ENCODE data around the gene MELTF.

MELTF gene

DNA sequence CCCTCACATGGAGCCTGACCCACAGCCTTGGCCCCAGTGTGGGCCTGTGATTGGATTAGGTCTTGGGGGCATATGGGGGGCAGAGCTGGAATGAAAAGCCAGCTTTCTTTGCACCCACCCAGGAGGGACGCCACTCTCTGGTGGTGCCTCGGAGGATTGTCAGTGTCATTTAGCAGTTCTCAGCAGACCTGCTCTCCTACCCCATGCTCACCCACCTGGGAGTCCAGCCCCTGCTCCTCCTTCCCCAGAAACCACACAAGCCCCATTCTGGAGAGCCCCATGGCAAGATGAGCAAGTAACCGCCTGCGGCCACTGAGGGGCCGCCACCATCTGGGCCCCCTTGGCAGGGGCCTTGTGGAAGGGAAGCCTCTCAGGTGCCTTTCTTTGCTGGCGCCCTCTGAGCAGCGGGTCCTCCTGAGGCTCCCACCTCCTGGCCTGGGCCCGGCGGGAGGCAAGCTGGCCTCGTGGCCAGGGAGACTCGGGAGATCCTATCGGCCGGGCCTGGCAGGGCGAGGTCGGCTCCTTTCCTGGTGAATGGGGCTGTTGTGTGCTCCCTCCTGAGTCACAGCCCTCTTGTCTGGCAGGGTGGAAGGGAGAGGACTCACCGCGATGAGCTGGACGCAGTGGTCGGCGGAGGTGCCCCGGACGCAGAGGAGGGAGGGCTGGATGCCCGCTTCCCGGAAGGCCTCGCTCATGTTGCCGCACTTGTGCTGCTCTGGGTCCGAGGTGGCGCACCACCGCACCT, 2.3 kb downstream of the MELTF start:
- in situ Hi-C loops (cut with MboI; ENCODE audit: low sequenced_read_pairs) = no loop called here

DNA sequence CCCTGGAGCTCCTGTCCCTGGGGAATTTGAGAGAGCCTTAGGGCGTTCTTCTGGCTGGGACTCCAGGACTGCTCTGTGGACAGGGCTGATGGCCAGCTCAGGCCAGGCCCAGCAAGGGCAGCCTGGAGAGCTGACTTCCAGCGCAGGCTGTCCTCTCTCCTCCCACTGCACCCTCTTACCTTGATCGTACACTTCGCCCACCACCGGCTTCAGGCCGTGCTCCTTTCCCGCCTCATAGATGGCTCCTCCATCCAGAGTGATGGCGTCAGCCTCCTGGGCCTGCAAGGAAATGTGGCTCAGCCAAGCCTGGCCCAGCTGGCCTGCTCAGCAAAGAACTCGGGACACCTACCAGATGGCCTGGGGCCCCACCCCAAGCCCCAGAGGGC, 3.1 kb downstream of the MELTF start:
- in situ Hi-C loops (cut with MboI; ENCODE audit: low sequenced_read_pairs) = no loop called here

DNA sequence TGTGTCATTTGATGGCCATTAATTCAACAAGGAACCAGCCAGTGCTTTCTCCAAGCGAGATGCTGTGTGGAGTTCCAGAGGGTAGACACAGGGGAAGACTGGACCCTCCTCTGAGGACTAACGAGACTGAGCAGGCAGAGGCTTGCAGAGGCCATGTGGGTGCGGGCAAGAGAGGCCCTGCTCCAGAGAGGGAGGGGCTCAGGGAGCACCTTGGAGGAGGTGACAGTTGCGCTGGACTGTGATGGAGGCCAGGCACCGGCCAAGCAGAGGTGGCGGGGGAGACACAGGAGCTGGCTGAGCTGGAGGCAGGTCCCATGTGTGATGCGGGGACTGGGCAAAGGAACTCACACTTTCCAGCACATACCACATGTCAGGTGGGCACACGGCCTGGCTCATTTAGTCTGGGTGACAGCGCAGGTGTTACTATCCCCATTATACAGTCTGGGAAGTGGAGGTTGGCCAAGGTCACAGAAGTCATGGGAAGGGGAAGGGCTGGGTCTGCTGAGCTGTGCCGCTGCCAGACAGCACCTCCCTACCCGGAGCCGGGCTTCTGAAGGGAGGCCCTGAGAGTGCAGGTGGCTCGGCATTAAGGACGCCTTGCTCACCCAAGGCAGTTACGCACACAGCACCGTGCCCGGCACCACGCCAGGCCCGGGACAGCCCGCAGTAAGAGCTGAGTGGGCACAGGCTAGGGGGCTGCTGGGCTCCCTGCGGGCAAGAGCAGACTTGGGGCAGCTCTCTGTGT, 3.7 kb downstream of the MELTF start:
- in situ Hi-C loops (cut with MboI; ENCODE audit: low sequenced_read_pairs) = no loop called here

DNA sequence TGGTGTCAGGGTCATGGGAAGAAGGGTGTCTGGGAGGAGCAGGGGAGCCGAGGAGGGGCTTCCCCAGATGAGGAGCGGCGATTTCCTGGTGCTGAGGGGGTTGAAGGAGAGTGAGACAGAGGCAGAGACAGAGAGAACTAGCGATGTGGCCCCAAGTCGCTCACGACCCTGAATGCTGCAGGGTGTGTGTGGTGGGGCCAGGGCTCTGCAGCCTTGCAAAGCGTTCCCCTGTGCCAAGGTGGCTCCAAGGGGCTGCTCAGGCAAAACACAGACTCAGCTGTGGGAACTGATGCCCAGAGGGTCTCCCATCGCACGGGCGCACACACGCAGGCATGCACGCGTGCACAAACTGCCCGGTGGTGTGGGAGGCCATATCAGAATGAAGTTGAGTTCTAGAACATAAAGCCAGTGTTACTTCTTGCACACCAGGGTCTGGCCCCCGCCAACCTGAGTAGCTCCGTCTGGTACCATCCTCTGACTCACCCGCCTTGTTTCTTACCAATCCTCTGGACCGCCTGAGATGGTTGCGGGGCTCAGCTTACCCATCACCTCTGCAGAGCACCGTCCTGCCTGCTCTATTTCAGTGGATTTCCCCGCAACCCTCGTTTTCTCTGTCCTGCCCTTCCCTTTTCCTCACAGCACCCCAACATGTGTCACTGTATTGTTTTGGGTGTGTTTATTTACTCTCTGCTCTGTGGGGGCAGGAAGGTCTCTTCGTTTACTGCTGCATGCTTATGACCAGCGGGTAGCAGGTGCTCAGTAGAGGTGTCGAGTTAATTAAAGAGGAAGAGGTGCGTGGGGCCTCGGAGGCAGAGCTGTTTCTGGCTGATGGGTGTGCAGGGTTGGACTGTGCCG, 4.5 kb downstream of the MELTF start:
- in situ Hi-C loops (cut with MboI; ENCODE audit: low sequenced_read_pairs) = no loop called here

DNA sequence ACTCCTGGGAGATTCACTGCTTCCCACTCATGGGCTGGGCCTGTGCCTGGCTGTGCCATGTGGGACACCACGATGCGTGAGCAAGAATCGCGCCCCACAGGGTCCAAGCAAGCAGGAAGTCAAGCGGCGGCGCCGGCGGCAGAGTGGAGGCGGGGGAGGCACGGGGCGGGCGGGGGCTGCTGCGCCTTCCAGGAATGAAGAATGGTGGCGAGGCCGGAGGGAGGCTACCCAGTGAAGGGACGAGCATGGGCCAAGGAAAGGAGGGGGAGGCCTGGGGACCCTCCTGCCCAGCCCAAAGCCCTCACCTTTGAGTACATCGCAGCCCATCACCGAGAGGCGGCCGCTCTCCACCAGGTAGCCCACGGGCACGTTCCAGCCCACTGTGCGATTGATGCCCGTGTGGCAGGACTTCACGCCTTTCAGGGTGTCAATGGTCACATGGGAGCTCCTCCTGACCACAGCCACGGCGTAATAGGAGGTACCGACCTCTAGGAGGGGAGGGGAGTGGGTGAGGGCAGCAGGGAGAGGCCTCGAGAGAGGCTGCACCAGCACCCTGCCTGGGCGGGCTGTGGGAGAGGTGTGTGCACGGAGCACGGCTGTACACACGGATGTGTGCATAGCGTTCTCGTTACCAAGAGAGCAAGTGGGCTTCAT, 5.5 kb downstream of the MELTF start:
- in situ Hi-C loops (cut with MboI; ENCODE audit: low sequenced_read_pairs) = no loop called here

DNA sequence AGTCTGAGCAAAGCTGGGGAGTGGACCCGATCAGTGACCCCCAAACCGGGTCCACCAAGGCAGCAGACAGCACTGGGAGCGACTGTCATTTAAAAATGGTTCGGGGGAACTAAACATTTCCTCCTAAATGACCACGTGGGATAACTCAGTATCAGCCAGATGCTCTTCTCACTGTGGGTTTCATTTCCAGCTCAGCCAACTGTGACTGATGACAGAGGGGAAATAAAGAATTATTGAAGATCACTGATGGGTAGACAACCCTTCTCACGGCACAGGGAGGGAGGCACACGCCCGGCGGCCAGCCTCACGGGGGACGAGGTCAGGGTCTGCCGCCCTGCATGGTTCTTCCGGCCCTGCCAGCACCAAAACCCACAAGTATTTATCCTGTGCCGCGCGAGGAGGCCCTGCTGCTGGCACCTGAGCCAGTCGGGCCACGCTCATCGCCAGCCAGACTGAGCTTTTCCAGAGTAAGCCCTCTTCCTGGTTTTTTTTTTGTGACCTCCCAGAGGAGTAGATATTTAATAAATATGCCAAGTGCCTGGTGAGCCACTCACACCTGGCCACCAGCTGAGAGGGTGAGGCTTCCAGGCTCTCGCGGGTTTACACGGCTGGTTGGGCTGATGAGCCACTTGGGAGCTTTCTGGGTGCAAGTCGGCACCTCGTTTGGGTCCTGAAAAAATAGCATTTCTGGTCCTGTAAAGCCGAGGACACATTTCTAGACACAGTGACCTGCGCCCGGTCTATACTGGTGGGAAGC, 6.2 kb downstream of the MELTF start:
- in situ Hi-C loops (cut with MboI; ENCODE audit: low sequenced_read_pairs) = no loop called here

DNA sequence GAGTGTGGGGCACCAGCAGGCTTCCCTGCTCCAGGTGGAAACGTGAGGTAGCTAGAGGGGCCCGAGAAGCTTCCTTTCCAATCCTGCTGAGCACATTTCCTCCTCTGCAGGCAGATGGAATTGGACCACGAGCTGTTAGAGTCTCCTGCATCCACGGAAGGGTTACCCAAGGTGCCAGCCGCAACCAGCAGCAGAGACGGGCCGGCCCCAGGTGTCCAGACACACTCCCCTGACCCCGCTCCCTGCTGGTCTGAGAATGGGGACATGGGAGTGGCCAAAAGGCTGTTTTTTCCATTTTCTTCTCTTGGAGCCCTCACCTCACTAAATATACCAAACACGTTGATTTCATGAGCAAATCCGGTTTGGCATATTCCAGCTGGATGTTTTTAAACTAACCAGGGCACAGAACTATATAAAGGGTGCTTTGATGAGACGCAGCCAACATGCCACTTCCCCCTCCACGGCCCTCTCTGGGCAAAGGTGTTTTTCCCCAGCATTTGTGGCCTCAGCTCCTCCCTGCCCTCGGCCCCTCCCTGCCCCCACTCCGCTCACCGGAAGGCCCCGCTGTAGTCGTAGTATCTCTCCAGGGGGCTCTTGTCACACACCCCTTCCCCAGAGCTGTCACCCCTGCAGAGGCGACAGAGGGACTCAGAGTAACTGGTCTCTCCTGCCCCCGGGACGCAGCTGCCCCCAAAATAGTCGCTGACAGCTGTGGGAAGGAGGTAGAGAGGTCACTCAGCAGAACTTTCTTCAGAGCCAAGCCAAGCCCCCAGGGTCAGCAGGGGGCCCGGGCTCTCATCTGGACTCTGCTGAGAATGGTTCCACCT, 7.0 kb downstream of the MELTF start:
- in situ Hi-C loops (cut with MboI; ENCODE audit: low sequenced_read_pairs) = no loop called here

DNA sequence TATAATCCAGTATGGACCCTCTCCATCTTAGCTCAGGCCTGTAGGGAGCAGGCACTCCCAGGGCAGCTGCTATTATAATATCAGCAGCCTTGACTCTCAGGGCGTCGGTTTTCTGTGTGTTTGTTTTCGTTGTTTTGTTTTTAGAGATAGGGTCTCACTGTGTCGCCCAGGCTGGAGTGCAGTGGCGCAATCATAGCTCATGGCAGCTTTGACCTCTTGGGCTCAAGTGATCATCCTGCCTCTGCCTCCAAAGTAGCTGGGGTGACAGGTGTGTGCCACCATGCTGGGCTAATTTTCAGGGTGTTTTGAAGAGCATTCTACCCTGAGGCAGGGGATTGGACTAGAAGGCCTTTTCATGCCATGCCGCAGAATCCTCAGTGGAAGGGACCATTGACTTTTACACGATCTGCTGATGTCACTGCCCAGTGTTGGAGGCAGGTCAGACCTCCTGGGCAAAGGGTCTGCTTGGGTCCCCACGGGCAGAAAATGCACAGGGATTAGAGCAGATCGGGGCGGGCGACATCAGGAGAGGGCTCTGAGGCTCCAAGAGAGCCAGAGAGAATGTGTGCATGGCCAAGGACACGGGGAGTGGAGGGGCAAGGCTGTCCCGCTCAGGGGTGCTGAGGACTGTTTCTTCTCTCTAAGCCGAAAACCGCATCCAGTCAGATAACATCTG, 7.8 kb downstream of the MELTF start:
- in situ Hi-C loops (cut with MboI; ENCODE audit: low sequenced_read_pairs) = no loop called here

DNA sequence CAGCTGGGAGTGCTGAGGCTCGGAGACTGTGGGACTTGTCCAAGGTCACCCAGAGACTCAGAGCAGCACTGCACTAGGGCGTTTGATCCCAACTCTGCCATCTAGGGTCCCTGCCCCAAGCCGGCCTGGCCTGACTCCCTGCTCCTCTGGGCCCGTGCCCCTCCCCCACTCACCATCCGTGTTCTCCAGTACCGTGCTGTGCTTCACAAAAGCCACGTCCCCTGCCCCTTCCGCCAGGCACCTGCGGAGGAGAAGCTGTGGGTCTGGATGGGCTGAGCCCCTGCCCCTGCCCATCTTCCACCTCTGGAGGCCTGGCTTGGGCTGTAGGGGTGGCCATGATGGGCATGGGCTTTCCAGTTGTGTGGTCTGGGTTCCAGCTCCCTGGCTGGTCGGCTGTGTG, 8.4 kb downstream of the MELTF start:
- in situ Hi-C loops (cut with MboI; ENCODE audit: low sequenced_read_pairs) = no loop called here

DNA sequence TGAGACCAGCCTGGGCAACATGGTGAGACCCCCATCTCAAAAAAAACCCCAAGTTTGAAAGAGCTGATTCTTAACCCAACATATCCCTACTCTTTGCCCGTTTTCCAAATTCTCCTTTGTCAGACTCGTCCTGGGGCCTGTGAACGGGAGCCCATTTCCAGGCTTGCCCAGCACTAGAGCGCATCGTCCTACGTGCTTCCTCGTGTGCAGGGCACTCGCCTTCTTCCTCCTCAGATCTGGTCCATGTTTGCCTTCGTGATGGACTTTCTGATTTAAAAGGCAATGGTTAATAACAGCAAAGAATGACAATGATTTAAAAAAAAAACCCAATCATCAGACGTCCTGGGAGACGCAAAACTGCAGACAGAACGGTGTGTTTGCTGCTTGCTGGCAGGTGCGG, 10.1 kb downstream of the MELTF start:
- in situ Hi-C loops (cut with MboI; ENCODE audit: low sequenced_read_pairs) = no loop called here

DNA sequence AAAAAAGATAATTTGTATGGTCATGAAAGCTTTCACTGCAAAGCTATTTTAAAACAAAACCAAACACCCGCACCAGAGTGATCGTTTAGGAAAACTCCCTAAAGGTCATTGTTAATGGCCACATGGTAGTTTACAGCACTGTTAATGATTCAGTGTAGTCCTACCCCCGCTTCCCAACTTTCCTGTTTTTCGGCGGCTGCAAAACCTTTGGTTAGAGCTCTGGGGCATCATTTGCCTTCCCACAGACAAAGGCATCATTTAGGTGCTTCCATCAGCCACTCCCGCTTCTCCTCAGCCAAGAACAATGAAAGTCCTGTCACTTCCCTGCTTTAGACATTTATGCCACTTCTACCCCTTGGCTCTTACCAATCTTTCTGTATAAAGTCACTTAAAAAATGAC, 10.6 kb downstream of the MELTF start:
- in situ Hi-C loops (cut with MboI; ENCODE audit: low sequenced_read_pairs) = no loop called here

DNA sequence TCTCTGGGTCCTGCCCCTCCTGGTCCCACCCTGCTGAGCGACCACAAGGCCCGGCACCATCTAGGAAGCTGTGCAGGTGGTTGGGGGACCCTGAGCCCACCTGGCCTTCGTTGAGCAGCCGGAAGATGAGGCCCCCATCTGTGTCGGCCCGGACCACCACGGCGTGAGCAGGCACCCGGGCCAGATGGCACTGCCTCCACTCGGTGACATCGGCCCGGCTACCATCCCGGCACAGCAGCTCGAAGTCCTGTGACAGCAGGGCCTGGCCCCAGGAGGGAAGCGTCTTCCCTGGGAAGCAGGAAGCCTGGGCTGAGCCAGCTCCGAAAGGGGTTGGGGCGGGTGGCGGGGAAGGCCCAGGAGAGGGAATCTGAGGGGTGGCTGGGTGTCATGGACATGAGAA, 12.6 kb downstream of the MELTF start:
- in situ Hi-C loops (cut with MboI; ENCODE audit: low sequenced_read_pairs) = no loop called here

DNA sequence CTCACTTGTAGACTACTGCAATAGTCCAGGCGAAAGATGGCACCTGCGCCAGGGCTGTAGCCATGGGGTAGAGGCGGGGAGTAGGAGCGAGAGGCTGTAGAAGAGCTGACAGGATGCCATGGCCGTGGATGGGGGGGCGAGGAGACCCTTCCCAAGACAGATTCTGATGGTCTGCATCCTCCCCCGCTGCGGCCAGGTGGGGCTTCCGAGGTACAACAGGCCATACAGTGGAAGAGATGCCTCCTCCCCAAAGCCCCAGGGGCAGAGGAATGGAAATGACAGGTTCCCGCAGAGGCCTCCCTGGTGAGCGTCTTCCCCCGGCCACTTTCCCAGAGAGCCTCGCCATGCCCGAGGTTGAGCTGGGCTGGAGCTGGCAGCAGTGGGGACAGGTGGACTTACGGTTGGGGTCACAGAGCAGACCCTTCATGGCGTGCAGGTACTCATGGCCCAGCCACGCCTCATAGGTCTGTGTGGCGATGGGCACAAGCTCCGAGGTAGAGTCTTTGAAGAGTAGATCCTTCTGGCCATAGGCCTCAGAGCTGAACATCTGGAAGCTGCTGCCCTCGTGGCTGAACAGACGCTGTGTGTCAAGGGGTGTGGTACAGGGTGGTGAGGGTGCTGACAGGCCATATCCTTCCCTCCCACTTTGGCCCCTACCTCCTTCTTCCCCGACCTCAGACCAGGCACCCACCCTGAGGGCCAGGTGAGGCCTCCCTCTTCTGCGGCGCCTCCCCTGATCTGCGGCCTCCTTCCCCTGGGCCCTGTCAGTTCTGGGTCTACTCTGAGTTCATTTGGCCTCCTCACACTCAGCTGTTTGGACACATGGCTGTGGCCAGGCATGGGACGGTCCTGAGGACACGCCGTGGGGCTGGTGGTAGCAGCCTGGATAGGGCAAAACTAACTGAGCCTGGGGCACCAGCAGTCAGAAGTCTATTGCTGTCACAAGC, 13.6 kb downstream of the MELTF start:
- in situ Hi-C loops (cut with MboI; ENCODE audit: low sequenced_read_pairs) = no loop called here

DNA sequence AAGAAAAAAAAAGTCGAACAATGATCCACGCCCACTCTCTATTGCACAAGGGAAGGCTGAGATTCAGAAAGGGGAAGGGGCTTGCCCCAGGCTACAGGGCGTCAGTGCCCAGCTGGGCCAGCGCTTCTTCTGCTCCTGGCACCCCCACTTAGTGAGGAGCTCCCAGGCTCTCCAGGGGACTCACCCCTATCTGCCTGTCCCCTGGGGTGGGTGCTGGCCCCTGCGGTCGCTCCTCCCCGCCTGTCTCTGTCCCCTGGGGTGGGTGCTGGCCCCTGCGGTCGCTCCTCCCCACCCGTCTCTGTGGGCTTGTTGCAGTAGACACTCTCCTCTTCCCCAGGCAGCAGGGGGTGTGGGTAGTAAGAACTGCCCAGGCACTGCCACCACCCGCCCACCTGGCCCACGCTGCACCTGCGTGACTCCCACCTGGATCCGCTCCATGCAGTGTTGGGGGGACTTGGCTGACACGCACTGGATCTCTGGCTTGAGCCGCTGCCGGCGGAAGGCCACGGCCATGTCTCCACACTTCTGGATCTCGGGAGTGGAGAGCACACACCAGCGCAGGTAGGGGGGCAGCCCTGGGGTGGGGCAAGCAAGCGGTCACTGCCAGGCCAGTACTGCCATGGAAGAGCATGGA, 14.6 kb downstream of the MELTF start:
- in situ Hi-C loops (cut with MboI; ENCODE audit: low sequenced_read_pairs) = no loop called here

DNA sequence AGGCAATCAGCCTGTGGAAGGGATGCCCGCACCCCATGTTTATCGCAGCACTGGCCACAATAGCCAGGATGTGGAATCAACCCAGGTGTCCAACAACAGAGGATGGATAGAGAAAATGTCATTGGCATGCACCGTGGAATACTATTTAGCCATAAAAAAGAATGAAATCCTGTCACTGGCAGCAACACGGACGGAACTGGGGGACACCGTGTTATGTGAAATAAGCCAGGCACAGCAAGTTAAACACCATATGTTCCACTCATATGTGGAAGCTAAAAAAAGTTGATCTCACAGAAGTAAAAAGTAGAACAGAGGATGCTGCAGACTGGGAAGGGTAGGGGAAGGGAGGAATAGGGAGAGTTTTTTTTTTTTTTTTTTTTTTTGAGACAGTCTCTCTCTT, 15.6 kb downstream of the MELTF start:
- in situ Hi-C loops (cut with MboI; ENCODE audit: low sequenced_read_pairs) = no loop called here

DNA sequence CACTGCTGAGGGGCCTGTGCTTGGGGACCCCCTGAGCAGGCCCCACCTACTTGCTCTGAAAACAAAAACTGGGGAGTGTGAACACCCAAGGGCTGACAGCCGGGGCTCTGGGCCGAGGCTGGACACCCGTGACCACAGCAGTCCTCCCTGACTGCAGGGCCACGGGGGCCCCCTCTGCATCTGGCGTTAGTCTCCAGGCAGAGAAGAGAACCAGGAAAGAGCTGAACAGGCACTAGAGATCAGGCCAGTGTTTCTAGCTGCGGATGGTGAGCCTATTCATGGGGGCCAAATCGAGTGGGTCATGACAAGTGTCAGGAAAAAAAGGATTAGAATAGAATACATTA, 17.1 kb downstream of the MELTF start:
- in situ Hi-C loops (cut with MboI; ENCODE audit: low sequenced_read_pairs) = no loop called here

DNA sequence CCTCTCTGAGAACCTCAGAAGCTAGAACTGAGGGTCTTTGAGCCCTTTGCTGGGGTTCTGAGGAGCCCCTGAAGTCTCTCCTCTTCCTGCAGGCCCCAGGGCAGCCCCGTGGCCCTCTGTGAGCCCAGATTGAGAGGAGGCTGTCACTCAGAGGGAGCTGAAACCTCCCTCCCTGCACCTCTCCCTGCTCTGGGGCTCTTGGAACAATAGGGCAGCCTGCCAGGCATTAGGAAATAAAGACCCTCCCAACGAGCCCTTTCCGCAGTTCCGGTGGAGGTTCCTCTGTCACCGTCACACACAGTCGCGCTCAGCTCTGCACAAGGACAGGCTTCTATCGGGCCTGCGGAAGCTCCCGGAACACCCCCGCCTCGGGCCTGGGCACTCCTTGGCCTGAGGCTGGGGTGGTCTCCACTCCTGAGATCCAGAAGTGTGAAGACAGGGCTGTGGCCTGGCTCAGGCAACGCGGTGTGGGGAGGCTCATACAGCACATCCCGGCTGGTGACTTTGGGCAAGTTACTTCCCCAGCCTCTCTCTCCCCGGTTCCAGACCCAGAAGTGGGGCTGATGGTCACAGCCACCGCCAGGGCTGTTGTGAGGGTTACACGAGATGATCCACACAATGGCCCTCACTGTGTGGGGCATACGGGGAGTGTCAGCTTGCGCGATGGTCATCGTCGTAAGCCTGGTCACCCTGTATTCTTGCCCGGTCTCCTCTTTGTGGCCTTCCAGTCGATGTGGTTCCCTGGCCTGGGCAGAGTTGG, 17.7 kb downstream of the MELTF start:
- in situ Hi-C loops (cut with MboI; ENCODE audit: low sequenced_read_pairs) = no loop called here
